Measurements from ENCODE around the gene NFATC4.

Gene NFATC4

GRCh38 chr14:24367514-24368211, at the start of gene NFATC4:
TSS of gene NFATC4 (plus strand) at chr14:24368184. CDS start at chr14:24368341, 157 bp downstream.
- DNase-seq = peak; percentile 94

DNA sequence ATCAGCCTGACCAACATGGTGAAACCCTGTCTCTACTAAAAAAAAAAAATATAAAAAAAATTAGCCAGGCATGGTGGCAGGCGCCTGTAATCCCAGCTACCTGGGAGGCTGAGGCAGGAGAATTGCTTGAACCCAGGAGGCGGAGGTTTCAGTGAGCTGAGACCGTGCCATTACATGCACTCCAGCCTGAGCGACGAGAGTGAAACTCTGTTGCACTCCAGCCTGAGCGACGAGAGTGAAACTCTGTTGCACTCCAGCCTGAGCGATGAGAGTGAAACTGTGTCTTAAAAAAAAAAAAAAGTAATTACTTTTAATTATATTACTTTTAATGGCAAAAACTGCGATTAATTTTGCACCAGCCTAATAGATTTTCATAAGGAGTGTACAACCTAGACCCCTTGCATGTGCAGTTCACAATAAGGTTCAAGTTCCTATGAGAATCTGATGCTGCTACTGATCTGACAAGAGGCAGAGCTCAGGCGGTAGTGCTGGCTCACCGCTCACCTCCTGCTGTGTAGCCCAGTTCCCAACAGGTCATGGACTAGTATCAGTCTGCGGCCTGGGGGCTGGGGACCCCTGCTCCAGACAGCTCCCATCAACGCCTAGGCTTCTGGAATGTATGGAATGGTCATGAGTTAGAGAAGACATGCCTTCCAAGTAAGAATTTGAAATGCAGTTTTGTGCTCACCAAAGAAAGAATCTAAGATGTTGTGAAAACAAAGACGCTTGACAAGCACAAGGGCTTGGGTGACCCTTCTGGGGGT, 46.6 kb upstream of the NFATC4 start:
- DNase-seq = no peak

- no peak for DNase-seq
Measured at GRCh38 chr14:24322672-24323071, 45.3 kb upstream of the NFATC4 start.

DNA sequence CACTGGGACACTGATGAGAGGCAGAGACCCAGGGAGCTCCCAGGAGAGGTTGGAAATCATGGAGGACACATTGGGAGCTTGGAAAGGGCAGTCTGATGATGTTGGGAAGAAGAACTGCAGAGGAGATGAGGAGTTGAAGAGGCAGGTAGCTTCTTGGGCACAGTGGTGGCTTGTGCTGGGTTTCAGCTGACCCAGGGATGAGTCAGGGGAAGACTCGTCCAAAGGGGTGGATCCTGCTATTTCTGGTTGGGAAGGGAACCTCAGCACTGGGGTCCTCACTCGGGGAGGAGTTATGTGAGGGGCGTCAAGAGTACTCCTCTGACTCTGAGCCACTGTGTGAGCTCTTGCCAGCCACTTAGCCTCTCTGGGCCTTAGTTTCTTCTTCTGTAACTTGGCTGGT, 44.6 kb upstream of the NFATC4 start:
- DNase-seq = no peak

- DNase-seq = no peak
Measured at GRCh38 chr14:24324024-24324423, 44.0 kb upstream of the NFATC4 start.

DNA sequence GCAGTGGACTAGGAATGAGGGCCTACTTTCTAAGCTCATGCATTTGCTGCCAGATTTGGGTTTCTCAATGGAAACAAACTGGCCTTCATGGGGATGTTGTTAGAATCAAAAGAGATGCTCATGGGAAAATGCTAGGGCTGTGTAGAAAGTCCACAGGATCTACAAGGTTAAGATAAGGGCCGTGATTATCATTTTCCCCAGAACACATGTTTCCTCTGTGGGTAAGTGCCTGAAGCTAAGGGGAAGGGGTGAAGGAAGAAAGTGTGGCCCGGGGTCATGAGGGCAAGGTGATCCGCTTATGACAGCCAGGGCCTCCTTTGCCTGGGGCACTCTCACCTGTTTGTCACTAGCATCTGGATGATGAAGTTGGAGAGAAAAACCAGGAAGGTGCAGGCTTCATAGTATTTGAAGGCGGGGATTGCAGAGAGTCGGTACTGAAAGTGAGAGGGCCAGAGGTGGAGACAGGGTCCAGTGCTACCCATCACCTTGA, 42.9 kb upstream of the NFATC4 start:
- no peak for DNase-seq

DNA sequence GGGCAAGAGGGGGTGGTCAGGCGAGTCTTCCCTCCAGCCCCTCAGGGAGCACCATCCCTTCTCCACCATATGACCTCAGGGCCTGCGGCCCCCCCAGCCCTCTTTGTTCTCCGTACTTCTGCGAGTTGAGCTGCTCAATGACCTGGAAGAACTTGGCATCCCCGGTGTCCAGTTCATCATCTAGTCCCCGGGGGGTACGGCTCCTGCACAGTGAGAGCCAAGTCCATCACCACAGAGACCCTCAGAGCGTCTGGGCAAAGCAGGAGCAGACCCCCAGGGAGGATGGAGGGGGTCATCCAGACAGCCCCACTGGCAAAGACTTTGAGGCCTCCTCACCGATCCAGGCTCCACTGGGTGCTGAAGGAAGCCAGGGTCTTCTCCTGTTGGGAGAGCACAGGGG, 42.0 kb upstream of the NFATC4 start:
- DNase-seq = no peak

DNA sequence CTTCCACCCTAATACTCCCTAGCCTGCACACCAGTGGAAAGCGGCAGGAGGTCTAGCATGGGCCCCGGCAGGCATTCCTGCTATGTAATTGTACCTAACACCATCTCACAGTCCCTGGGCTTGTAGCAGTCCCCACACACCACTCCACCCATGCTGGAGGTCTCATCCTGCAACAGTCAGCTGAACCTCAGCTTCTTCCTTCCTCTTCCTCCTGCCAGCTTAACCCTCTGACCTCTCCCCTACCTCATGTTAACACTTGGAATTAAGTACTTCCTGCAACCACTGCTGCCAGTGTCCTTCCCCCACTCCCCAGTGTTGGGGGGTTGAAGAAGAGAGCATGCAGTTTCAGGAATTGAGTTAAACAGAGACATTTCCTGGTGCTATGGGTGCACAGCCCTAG, 40.7 kb upstream of the NFATC4 start:
- no peak for DNase-seq

- DNase-seq = peak; percentile 29
Measured at GRCh38 chr14:24327914-24328313, 40.1 kb upstream of the NFATC4 start.

- DNase-seq = no peak
Measured at GRCh38 chr14:24329073-24329663, 38.8 kb upstream of the NFATC4 start.

GRCh38 chr14:24329736-24330135, 38.2 kb upstream of the NFATC4 start:
- DNase-seq = peak; percentile 4

DNA sequence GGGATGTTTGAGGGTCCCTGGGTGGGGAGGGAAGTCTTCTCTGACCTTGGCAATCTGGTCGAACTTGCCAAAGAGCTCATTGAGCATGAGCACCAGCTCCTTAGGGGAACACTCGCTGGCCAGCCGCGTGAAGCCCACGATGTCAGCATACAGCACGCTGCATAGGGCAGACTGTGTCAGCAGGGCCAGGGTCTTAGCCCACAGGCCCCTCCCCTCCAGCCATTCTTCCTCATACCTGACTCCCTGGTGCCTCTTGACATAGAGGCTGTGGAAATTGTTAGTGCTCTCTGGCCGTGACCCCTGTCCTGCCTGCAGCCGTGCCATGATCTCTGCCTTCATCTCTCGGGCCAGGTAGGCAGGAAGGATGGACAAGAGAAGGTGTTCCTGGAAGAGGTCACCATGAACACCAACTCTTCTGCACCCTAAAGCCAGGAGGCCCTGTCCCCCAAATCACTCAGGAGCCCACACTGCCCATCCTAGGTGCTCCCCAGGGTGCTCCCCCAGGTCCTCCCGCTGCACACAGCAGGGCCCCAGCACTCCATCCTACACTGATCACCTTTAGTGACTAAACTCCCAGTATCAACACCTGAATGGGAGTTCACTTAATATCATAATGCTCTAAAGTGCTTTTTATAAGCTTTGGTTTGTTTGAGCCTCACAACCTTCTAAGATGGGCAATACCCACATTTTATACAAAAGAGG, 36.9 kb upstream of the NFATC4 start:
- DNase-seq = no peak

- DNase-seq = no peak
Measured at GRCh38 chr14:24331731-24332267, 36.2 kb upstream of the NFATC4 start.

GRCh38 chr14:24332268-24332993, 35.6 kb upstream of the NFATC4 start:
- DNase-seq = peak; percentile 70

GRCh38 chr14:24334431-24335291, 33.3 kb upstream of the NFATC4 start, which contains the start of gene ADCY4:
TSS of gene ADCY4 (minus strand) at chr14:24335071. CDS start at chr14:24334652, 419 bp downstream.
- no peak for DNase-seq

DNA sequence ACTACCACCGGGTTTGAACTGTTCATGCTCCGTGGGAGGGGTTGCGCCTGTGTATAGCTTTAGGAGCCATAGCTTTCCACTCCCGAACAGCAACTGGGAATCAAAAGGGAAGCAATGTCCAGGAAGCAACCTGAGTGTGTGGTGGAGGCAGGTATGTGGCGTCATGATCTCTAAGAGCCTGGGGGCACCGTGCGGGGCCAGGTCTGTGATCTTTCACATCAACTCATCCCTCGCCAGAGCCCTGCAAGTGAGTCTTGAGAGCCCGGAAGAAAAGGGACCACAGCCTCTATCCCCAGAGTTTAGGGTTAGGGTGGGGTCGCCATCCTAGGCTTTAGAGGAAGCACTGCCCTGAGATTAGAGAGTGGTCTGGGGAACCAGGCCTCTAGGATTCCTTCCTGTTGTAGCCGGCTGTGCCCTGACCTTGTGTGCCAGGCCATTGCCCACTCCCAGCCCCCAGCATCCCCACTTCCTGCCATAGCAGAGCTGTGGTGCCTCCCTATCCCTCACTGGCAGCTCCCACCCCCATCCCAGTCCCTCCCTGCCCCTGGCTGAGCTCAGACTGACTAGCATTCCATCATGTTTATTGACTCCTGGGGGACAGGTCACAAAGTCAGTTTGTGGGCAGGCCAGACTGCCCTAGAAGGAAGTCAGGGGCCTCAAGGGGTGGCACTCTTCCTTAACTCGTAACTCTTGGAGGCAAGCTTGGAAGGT, 32.4 kb upstream of the NFATC4 start:
- DNase-seq = no peak

GRCh38 chr14:24337144-24337823, 30.7 kb upstream of the NFATC4 start:
- DNase-seq = no peak

DNA sequence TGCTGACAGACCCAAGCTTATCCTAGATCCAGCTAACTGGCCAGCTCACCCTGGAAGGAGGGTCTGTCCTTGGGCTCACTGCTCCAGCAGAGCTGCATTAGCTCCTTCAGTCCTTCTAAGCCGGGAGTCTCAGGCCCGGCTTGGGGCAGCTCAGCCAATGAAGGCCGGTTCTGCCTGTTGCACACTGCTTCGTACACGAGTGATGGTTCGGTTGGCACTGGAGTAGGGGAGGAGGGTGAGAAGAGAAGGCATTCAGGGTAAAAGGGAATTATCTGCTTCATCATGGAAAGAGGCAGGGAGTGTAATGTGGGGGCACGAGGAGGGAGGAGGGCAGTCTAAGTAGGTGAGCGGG, 30.2 kb upstream of the NFATC4 start:
- no peak for DNase-seq

GRCh38 chr14:24338843-24339242, 29.1 kb upstream of the NFATC4 start:
- no peak for DNase-seq
